ENCODE results near the gene PPP1R13B.

PPP1R13B gene

GRCh38 chr14:103775506-103775905, 71.9 kb downstream of the PPP1R13B start:
- no peak for TF ChIP-seq POLR2A (IDR thresholded peaks at IDR 0.05; ENCODE audit: low read depth, low read length)
- no peak for FAIRE-seq
- DNase-seq (ENCODE audit: insufficient read length, low spot score): no peak

DNA sequence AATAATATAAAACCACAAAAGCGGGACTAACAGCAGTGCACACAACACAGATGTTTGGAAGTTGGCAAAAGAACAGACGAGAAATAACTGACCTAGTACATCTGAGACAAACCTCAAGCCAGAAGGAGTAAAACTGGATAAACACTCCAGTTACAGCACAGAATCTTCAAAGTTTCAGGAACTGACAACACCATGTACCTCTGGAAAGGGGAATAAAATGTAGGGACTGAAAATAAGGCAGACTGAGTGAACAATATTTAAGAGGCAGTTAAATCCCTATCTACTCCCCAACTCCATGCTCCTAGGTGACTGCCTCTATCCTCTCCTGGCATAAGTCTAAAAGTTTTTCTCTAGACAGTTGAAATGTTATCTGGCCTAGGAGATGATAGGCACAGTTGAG, 73.9 kb downstream of the PPP1R13B start:
- TF ChIP-seq POLR2A (IDR thresholded peaks at IDR 0.05; ENCODE audit: low read depth, low read length): no peak
- no peak for FAIRE-seq
- no peak for DNase-seq (ENCODE audit: insufficient read length, low spot score)

GRCh38 chr14:103772078-103772712, 75.2 kb downstream of the PPP1R13B start:
- DNase-seq (ENCODE audit: insufficient read length, low spot score) (no peak), FAIRE-seq (no peak)
- no peak for TF ChIP-seq POLR2A (IDR thresholded peaks at IDR 0.05; ENCODE audit: low read depth, low read length)

GRCh38 chr14:103770902-103771301, 76.5 kb downstream of the PPP1R13B start:
- TF ChIP-seq POLR2A (IDR thresholded peaks at IDR 0.05; ENCODE audit: low read depth, low read length): no peak
- FAIRE-seq (no peak), DNase-seq (ENCODE audit: insufficient read length, low spot score) (no peak)

DNA sequence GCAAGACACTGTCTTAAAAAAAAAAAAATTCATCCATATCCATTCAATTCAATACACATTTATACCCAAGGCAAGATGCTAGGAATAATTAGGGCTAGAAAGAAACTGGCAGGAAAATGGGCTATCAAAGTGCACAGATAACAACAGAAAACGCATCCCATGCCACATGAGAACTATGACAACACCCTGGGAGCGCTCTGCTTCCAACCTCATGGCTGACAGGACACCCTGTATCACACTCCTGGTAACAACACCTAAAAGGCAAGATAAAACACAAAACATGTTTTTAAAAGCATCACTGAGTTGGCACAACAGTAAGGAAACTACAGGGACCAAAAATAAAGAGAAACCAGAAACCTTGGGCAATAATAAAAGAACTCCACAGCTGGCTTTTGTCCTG, 76.9 kb downstream of the PPP1R13B start:
- TF ChIP-seq POLR2A (IDR thresholded peaks at IDR 0.05; ENCODE audit: low read depth, low read length): no peak
- FAIRE-seq: no peak

DNA sequence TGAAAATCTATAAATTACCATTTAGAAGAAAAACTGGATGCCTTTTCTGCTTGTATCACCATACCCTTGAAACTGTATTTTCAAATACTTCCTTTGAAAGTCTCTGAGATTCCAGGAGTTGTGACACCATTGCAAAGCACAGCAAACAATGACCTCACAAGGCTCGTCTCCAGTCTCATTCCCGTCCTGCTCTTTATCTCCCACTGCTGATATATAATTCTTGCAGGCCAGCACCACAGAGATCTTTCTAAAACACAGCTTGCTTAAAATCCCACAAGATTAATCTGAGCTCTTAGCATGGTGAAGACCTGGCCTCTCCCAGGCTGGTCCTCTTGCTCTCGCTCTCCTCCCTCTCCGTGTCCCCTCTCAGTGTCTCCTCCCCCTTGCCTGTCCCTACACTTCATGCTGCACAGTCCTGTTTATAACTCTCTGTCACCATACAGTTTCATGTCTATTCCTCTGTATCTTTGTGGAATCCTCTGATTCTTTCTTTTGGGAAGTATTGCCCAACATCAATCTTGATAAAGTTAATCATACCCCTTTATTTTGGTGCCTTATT, 80.0 kb downstream of the PPP1R13B start:
- DNase-seq (ENCODE audit: insufficient read length, low spot score) (no peak), FAIRE-seq (no peak)
- no peak for TF ChIP-seq POLR2A (IDR thresholded peaks at IDR 0.05; ENCODE audit: low read depth, low read length)

More for the DNA sequence above, 76.9 kb downstream of the PPP1R13B start:
- DNase-seq (ENCODE audit: insufficient read length, low spot score): no peak

GRCh38 chr14:103765526-103765925, 81.8 kb downstream of the PPP1R13B start:
- DNase-seq (ENCODE audit: insufficient read length, low spot score) (no peak), FAIRE-seq (no peak)
- no peak for TF ChIP-seq POLR2A (IDR thresholded peaks at IDR 0.05; ENCODE audit: low read depth, low read length)

DNA sequence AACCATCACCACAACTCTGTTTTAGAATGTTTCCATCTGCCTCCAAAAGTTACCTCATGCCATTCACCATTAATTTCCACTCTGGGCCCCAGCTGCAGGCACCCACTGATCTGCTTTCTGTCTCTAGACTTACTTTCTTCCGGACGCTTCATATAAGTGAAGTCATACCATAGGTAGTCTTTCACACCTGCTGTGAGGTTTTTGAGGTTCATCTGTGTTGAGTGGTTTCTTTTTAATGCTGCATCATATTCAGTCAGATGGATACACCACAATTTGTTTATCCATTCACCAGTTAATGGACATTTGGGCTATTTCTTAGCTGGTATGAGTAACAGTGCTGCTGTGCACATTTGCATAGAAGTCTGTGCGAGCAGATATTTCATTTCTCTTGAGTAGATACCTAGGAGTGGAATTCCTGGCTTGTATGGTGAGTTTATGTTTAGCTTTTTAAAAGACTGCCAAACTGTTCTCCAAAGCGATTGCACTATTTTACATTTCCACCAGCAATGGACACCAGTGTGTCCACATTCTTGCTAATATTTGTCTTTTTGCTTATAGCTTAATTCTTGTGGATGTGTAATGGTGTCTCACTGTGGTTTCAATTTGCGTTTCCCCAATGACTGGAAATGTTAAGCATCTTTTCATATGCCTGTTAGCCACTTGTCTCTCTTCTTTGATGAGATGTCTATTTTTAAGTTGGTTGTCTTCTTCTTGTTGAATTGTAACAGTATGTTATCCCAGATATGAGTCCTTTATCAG, 83.5 kb downstream of the PPP1R13B start:
- no peak for TF ChIP-seq POLR2A (IDR thresholded peaks at IDR 0.05; ENCODE audit: low read depth, low read length)
- DNase-seq (ENCODE audit: insufficient read length, low spot score) (no peak), FAIRE-seq (peak; percentile 43)

- FAIRE-seq (no peak), DNase-seq (ENCODE audit: insufficient read length, low spot score) (no peak)
- no peak for TF ChIP-seq POLR2A (IDR thresholded peaks at IDR 0.05; ENCODE audit: low read depth, low read length)
Measured at GRCh38 chr14:103762541-103762940, 84.8 kb downstream of the PPP1R13B start.

DNA sequence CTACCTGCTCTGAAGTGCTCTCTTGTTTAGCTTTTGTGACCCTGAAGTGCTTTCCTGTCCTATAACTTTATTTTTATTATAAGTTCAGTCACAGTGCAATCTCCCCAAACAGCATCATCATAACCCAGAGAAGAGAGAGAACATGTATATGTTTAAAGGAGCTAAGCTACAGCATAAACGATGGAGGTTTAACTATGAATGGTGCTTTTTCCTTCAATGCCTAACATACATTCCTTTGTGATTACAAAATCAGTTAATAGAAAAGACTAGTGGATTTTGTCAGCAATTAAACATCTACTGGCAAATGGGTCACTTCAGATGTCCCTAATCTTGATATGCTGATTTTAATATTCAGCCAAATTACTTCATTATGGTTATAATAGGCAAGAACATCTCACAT, 85.3 kb downstream of the PPP1R13B start:
- FAIRE-seq: no peak
- TF ChIP-seq POLR2A (IDR thresholded peaks at IDR 0.05; ENCODE audit: low read depth, low read length): no peak
- no peak for DNase-seq (ENCODE audit: insufficient read length, low spot score)

DNA sequence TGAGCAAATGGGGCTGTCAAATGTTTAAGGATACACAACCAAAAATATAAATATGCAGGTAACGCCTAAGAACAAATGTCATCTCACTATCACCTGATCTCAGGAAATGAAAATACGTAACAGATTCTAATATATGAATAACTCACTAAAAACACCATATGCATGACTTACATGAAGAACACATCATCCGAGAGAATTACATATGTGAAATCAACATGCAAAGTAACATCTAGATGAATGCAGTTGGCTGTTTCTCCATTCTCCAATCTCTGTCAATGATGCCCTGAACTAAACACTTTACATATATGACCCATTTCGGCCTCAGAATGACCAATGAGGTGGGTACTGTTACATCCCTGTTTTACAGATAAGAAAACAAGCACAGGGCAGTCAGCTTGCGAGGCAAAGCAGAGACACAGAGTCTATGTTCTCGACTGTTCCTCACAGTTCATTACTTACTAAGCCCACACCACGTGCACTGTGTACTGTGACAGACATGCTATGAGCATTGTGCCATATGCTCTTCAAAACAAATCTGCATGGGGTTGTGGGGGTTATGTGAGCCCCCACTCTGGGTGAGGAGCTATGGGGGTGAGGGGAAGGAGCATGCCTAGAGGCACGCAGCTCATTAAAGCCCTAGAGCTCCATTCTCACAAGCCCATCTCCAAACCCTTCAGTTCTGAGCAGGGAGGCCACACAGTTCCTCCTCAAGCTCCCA, 89.2 kb downstream of the PPP1R13B start:
- FAIRE-seq (peak; percentile 20), DNase-seq (ENCODE audit: insufficient read length, low spot score) (no peak)

GRCh38 chr14:103755060-103755459, 92.3 kb downstream of the PPP1R13B start:
- no peak for FAIRE-seq

More for the DNA sequence above, 89.2 kb downstream of the PPP1R13B start:
- no peak for TF ChIP-seq POLR2A (IDR thresholded peaks at IDR 0.05; ENCODE audit: low read depth, low read length)

GRCh38 chr14:103753774-103754173, 93.6 kb downstream of the PPP1R13B start:
- no peak for DNase-seq (ENCODE audit: insufficient read length, low spot score)
- TF ChIP-seq POLR2A (IDR thresholded peaks at IDR 0.05; ENCODE audit: low read depth, low read length): no peak
- FAIRE-seq: no peak

More at GRCh38 chr14:103755060-103755459, 92.3 kb downstream of the PPP1R13B start:
- no peak for DNase-seq (ENCODE audit: insufficient read length, low spot score)
- TF ChIP-seq POLR2A (IDR thresholded peaks at IDR 0.05; ENCODE audit: low read depth, low read length): no peak

- DNase-seq (ENCODE audit: insufficient read length, low spot score) (no peak), FAIRE-seq (no peak)
- TF ChIP-seq POLR2A (IDR thresholded peaks at IDR 0.05; ENCODE audit: low read depth, low read length): no peak
Measured at GRCh38 chr14:103749860-103750259, 97.5 kb downstream of the PPP1R13B start.
